ENCODE measurements around the gene GRIP1.

- TF ChIP-seq POLR2A (IDR thresholded peaks at IDR 0.05) (no peak), CTCF (IDR thresholded peaks at IDR 0.05 in 4 of 5, conservative IDR thresholded peaks at IDR 0.05 in 1 of 5) (no peak)
These were observed 19.7 kb upstream of the GRIP1 start for GRCh38 chr12:66698558-66698957.
